IPS DF 4.7 (cell line): ENCODE data around the gene RHBDL3.
A peak's percentile ranks its signal among the peaks of the same experiment; 100 is the strongest.
"Not testable (repeated sequence)": the region's sequence is repeated elsewhere in the genome, so short reads cannot be mapped to it uniquely, and the experiment has no call there.

Experiments used
- DNase-seq: peaks from one replicate; pipeline ENCODE4 v3.0.0-alpha.2; 2013; ENCODE audit warnings: low spot score; ENCODE audit errors: extremely low read depth

The RHBDL3 gene

GRCh38 chr17:32265192-32265923, at the start of gene RHBDL3:
Gene RHBDL3 (plus strand): TSS chr17:32265832. CDS start chr17:32266190, 358 bp downstream.
- no peak for DNase-seq

DNA sequence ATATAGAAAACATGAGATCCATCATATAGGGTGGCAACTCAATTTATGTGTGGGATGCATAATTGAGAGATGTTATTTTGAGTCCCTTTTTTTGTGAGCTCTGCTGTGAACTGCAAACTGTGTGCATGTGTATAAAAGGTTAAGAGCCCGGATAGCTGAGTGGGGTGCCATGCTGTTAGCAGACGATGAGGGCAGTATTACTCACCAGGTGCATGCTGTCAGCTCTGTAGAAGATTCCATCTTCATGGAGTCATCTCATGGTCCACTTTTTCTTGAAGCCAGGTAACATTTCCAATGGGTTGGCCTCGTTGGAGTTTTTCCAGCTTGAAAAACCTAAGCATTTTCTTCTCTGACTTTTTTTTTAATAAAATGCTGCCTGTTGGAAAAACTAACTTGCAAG, 43.0 kb upstream of the RHBDL3 start:
- DNase-seq, result no peak

- DNase-seq, result no peak
These were observed 41.9 kb upstream of the RHBDL3 start for GRCh38 chr17:32223703-32224102.

DNA sequence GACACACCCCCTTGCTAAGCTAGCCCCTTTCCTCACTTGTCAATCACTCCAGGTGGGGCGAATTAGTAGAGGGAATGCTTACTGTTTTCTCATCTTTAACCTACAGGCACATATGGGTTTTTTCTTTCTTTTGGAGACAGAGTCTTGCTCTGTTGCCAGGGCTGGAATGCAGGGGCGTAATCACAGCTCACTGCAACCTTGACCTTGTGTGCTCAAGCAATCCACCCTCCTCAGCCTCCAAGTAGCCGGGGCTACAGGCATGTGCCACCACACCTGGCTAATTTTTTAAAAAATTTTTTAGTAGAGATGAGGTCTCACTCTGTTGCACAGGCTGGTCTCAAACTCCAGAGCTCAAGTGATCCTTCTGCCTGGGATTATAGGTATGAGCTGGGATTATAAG, 38.7 kb upstream of the RHBDL3 start:
- no peak for DNase-seq

DNA sequence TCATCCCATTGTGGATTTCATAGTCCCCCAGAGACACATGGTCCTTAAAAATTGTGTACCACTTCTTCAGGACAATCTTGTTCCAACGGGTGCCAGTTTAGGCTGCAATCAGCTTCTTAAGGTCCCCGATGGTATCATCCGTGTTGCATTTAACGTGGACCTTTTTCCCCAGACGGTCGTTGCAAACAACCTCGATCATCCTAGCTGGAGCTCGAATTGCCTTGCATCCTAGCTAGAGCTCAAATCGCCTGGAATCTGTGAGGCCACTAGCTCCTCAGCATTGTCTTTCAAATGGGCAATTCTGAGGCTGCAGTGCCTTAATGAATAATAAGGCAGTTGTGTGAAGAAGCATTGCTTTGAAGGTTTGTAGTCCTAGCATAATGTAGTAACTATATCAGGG, 37.7 kb upstream of the RHBDL3 start:
- no peak for DNase-seq

DNA sequence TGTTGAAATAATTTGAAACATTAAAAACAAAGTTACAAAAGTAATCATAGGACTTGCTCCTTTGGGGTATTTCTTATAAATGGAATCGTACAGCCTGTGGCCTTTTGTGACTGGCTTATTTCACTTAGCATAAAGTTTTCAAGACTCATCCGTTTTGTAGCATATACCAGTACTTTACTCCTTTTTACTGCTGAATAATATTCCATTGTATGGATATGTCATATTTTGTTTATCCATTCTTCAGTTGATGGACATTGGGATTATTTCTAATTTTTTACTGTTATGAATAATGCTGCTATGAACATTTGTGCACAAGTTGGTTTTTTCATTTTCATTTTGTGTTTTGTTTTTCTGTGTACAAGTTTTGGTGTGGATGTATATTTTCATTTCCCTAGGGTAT, 30.0 kb upstream of the RHBDL3 start:
- no peak for DNase-seq

DNA sequence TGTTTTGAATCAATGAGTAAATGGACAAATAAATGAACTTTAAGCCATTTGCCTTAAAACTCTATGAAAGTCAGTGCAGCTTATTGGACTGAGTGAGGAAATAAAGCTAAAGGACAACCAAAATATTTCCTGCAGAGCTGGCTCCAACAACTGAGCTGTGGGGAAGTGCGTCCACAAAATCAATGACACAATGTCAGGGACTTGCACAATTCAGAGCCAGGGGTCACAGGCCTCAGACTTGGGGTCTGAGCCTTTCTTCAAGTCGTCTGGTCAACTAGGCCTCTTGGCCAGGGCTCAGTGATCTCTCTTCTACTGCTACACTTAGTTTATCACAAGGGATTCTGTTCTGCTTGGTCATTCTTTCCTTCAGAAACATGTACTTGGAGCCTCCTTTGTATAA, 26.2 kb upstream of the RHBDL3 start:
- DNase-seq, result no peak

GRCh38 chr17:32240750-32241149, 24.9 kb upstream of the RHBDL3 start:
- DNase-seq, result no peak

- no peak for DNase-seq
These were observed 24.0 kb upstream of the RHBDL3 start for GRCh38 chr17:32241640-32242039.

- DNase-seq, result no peak
These were observed 16.2 kb upstream of the RHBDL3 start for GRCh38 chr17:32249475-32249874.

- DNase-seq, result peak; percentile 72
These were observed 12.5 kb upstream of the RHBDL3 start for GRCh38 chr17:32253117-32253611.

DNA sequence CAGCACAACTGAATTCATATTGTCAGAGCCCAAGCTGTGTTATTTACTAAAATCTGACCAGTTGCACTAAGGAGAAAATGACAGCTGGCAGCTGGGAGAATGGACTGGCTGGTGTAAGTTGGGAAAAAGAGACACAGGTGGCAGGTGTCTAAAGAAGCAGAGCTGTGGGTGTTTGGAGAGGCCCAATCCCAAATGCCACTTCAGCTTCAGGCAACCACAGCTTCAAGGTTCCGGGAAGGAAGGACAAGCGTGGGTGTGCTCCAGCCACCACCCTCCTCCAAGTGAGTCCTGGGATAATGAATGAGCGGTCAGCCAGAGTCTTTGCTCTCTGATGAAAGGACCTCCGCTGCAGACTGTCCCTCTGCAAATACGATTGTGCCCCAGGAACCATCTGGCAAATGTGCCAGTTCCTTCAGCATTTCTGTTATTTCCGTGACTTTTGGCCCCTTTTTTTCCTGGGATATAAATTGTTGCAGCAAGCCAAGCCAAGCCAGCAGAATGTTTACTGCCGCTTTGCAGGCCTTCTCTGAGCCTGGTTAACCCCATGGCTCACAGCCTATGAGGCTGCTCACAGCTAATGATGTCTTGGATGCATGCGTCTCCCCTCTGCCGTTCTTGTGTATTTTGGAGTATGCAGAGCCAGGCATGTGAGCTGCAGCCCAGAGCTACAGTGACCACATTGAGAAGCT, 9.5 kb upstream of the RHBDL3 start:
- DNase-seq, result no peak

DNA sequence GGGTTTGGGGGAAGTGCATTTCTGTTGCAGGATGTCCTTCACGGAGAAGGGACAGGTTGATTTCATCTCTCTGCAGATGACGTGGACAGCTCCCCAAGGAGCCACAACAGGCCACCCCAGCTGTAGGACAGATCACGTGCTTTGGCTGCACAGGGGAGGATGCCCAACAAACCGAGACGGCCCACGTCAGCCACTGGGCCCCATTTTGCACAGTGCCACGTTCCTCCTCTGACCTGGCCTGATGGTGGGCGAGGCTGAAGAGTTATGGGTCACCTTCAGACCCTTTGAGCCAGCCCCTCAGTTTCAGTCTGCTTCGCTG, 9.0 kb upstream of the RHBDL3 start:
- no peak for DNase-seq

GRCh38 chr17:32258383-32259140, 7.1 kb upstream of the RHBDL3 start:
- no peak for DNase-seq

- DNase-seq, result no peak
These were observed 6.0 kb upstream of the RHBDL3 start for GRCh38 chr17:32259586-32259985.

DNA sequence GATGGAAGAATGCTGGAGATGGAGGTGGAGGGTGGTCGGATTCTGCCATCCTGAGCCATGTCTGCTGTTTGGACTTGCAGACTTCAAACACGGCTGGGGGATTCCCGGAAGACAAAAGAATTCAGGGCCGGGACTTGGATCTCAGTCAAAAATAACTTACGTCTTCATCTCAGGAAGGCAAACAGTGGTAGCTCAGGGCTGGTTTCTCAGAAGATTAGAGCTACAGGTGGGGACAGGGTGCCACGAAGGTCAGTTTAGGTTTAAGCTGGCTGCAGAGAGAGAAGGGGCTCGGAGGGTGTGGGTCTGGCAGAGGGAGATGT, 4.3 kb upstream of the RHBDL3 start:
- DNase-seq, result no peak

DNA sequence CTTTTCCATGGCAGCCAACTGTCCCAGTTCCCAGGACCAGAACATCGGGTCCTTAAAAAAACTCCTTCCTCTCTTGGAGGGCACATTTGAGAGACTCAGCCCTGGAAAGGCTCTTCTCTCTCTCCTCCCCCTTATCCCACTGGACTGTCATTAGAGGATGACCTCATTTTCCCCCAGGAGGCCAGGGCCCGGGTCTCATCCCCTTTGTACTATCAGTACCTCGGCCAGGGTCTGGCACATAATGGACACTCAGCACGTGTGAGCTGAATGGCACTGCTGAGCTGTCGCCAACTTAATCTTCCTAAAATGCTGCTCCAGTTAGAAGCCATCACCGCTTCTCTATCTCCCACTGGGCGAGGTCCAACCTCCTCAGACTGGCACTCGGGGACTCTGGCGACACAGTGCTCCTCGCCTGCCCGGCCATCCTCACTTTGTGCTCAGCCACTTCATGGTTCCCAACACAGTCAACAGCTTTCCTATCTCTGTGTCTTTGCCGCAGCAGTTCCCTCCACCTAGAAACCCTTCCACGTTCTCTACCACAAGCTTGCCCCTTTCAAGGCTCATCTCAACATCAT, 3.6 kb upstream of the RHBDL3 start:
- DNase-seq, result no peak

- DNase-seq, result not testable (repeated sequence)
These were observed 2.1 kb upstream of the RHBDL3 start for GRCh38 chr17:32263515-32263914.

DNA sequence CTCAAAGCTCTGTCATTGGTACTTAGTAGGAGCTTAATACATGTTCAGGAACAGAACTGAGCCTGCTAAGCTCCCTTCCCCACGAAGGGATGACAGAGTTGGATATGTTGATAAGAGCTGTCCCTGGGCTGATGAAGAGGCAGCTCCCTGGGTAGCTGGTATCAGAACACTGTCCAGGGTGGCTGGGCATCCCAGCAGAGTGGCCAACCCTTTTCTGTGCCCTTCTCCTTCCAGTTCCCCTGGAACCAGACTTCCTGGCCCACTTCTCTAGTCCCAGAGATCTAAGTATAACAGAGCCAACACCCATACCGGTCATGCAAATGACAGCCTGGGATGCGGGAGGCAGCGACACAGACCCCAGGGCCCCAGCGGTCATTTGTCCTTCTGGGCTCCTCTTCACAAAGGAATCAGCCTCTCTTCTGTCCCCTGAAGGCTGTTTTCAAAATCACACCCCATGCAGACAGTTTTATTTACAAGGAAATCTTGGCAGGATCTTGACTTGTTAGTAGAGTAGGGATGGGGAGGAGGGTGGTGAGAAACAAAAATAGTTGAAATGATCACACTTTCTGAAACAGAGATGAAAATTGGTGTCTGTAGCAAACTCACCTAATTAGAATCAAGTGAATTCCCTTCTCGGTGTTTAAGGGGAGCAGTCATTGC, 1.4 kb upstream of the RHBDL3 start:
- DNase-seq, result no peak

DNA sequence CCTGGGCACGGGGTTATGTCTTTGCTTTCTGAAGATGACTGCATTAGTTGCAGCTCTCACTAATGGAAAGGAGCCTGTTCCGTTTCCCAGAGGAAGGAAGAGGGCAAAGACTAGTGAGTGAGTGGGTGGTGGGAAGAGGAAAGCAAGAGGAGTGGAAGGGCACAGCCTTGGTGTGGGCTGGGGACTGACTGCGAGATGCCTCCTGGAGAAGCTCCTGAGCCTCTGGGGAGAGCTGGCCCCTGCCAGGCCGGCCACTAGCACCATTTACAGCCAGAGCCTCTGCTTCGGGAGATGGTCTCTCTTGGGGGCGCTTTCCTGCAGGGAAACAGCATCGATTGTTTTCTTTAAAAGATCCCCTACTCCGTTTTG, 825 bp upstream of the RHBDL3 start:
- no peak for DNase-seq

DNA sequence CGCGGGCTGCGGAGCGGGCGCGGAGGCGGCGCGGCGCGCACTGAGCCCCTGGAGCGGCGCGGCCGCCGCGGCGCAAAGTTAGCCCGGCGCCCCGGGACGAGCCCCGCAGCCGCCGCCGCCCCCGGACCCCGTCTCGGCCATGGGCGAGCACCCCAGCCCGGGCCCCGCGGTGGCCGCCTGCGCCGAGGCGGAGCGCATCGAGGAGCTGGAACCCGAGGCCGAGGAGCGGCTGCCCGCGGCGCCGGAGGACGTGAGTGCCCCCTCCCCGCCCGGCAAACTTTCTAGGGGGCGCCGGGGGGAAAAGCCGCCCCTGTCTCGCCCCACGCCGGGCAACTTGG, 388 bp downstream of the RHBDL3 start:
- no peak for DNase-seq
